HG03439 (cell line): ENCODE data around the gene VWA2.
"Not testable (repeated sequence)": the region's sequence is repeated elsewhere in the genome, so short reads cannot be mapped to it uniquely, and the experiment has no call there.

Experiments used
- ATAC-seq: cut with Tn5 transposase; IDR thresholded peaks from one replicate; pipeline ENCODE4 v1.9.1; 2021; ENCODE audit warnings: mild to moderate bottlenecking, moderate library complexity; ENCODE audit not compliant: unreplicated experiment

The VWA2 gene

DNA sequence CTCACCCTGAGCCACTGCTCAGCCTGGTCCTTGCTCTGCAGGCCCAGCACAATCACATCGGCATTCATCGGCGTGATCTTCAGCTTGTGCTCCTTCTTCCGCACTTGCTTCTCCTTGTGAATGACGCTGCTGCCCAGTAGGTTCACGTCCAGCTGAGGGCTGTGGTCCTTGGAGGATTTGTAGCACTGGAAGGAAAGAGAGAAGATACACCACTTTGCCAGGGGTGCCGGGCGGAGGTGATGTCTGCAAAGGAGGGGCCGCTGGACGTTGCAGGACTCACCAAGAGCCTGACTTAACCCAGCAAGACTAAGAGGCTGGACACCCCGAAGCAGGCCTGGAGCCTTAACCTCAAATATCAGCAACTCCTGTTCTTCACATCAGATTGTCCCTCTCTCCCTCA lies 74.8 kb downstream of the VWA2 start:
- ATAC-seq = no peak

DNA sequence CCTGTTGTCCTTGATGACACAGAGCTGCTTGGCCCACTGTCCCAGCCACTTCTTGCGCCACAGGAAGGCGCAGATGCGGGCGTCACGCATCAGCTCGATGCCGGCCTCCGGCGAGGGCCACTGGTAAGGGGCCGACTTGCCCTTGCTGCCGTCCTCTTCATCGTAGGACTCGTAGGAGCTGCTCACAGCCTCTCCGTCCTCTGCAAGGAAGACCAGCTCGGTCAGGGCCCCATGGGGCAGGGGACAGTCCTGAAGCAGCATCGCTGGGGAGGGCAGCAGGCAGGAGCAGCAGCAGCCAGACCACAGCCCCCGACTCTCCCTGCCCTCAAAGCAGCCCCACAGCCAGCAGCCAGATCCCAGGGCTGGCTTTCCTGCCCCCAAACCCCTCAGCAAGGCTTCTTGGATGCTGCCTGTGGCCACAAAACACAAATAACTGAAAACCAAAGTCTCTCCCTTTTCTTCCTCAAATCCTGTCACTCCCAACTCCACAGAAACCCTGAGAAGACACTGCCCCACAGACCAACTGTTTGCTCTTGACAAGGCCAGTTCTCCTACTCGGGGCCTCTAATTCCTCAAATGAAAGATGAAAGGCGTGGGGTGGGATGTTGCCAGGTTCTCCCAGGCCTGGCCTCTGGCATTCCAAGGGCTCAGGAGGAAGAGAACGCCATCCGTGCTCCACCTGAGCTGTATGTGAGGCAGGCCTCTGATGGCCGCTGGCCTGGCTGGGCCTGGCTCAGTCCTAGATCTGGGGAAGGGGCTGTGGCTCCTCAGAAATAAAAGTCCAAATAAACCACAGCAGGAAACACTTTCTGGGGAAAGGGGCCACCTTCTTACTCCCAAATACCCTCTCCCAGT lies 76.7 kb downstream of the VWA2 start:
- no peak for ATAC-seq

DNA sequence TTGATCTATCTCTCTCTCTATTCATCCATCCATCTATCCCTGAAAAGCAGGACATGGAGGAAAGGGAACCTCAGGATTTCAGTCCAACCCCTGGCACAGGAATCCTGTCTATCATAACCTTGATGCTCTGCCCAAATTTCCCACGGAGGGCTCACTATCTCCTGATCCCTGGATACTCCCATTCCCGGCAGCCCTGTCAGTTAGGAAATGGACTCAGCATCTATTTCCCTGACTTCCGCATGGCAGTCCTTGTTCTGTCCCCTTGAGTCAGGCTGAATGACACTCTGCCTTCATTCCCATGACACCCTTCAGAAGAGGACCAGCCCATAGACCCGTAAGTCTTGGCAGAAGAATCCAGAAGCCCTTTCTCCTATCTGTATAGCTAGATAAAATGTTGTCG lies 77.7 kb downstream of the VWA2 start:
- no peak for ATAC-seq

DNA sequence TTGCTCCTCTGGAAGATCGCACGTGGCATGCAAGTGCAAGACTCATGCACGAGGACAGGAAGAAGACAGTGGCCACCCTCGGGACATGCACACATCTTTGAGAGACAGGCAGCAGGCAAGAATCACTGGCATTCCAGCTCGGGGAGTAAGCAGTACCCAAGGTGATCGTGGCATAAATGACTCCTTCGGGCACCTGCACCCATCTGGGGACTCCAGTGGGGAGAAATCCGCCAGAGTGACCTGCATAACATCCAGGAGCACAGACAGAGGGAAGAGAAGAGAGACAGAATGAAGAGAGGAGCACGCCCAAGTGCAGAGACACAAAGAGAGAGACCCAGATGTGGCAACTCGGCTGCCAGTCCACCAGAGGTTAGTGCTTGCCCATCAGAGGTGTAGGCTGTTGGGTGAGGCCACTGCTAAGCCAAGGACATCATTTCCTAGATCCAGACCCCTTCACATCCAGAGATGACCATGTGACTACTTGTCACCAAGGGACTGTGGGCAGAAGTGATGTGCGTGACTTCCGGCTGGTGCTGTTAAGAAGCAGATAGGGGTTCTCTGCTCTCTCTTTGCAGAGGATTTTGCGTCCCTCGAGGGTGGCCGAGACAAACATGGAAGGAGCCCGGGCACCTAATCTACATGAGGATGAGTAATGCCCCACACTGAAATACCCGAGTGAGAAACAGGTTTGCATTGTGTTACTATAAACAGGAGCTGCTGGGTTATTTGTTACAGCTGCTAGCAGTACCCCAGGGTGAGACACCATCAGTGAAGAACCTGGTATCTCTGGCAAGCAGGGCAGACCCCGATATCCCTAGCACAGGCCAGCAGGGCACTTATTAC lies 80.6 kb downstream of the VWA2 start:
- no peak for ATAC-seq

DNA sequence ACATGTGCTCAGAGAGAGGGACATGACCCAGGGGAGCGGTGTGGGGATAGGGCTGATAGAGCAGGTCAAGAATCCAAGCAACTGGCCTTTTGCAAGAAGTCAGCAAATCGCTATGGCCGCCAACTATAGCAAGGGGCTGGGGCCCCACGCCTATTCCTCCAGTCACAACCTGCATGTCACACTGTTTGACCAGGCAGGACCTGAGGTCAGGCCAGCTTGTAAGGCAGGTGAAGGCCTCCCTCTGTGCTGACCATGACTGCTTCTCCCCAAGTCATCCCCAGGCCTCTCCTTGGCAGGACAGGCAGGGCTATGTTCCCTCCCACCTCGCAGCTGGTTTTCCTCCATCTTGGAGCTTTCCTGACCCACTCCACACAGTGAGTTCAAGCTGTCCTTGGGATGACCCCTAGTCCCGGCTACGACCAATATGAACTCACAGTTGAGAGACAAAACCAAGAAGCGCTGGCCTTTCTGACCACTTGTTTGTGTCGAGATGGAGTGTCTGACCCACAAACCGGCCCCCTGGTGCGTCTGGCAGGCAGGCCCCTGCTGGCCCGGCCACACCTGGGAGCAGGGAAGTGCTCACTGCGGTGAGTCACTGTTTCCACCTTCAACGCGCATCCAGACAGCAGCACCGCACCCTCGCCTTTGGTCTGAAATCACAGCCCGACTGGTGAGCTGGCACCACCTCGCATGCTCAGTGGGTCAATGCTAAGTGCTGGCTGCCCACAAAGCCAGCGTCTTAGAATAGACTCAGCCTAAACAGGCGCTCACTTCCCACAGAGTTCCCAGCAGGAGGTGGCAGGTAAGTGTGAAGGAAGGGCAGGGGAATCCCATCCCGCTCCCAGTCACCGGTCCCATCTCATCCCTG lies 81.4 kb downstream of the VWA2 start:
- no peak for ATAC-seq

DNA sequence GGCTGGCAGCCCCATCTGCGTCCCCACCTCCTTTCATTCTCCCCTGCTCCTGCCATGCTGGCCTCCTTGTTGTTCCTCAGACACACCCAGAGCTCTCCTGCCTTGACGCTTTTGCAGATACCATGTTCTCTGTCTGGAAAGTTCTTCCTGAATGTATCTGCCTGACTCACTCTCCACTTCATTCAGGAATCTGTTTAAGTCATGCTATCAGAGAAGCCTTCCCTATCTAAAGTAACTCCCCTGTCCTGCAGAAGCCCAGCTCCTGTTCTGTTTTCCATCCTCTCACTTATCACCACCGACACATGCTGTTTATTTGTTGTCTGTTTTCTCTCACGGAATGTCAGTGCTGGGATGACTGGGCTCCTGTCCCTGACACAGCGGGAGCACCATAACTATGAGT lies 83.3 kb downstream of the VWA2 start:
- ATAC-seq = no peak

DNA sequence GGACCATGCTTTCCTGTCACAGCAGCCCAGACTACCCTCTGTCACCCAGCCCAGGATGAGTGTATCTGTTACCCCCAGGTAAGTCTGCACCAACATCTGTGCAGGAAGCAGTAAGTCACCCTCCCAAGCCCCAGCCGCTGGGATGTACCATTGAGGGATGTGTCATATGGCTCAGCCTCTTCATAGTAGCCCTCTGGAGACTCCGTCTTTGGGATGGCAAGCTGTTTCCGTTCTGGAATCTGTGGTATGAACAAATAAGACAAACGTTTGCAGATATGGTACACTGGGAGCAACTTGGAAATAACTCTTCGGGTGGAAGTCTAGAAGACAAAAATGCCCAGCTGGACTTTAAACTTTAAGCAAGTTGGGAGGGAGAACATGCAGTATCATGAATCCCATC lies 84.0 kb downstream of the VWA2 start:
- ATAC-seq = no peak

DNA sequence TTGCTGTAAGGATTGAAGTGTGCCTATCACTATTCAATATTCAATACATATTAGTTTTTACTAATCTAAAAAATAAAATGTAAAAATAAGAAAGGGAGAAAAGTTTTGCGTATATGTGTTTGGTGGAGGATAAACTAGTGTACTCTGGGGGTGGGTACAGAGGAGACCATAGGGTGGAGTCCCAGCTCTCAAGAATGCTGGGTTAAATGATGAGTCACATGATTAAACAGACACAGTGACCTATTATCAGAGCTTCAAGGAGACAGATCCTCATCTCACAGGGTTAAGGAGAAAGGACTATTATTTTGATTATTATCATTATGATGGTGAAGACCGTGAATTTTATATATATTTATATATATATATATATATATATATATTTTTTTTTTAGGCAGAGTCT lies 87.7 kb downstream of the VWA2 start:
- ATAC-seq = no peak

DNA sequence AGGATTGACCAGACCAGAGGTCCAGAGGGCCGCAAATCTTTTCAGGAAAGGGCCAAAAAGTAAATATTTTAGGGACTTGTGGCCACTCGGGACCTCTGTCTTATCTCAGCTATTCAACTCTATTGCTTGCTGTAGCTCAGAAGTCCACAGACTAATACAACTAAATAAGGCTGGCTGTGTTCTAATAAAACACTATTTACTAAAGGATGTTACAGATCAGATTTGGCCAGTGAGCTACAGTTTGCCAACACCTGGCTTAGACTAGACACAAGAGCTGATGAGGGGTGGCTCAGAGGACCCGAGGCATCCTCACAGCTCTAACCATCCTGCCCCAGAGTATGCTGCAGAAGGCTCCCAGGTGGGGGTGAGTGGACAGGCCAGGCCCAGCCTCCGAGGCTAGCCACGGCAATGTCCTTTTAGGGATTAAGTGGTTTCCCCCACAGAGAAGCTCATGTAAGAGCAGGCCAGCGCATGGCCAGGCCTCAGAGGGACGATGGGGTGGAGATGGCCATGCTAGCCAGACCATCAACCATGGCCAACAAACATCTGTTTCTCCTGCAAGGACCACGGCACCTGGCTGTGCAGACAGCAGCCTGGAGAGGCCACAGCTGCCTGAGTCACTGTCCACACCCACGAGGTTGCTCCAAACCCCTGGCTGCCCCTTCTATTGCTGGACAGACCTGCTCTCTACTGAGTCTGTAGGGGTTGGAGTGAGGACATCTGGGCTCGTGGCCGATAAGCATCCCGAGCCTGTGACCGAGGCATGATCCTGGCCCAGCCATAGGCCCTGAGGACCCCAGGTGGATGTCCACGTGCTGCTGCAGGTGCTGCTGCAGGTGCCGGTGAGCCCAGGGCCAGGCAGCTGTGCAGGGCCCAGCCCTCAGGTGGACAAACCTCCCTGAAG lies 88.7 kb downstream of the VWA2 start:
- no peak for ATAC-seq

DNA sequence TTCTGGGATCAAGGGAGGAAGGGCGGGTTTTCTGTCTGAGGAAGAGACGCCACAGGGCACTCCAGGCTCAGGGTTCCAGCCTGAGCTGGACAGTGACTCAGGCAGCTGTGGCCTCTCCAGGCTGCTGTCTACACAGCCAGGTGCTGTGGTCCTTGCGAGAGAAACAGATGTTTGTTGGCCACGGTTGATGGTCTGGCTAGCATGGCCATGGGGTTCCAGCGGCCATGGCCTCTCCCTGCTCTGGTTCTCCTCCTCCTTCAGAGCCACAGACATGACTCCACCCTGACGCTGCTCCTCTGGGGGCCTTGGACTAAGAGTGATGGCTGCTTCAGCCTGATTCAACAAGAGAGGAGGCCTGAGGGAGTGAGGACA lies 89.4 kb downstream of the VWA2 start:
- no peak for ATAC-seq

DNA sequence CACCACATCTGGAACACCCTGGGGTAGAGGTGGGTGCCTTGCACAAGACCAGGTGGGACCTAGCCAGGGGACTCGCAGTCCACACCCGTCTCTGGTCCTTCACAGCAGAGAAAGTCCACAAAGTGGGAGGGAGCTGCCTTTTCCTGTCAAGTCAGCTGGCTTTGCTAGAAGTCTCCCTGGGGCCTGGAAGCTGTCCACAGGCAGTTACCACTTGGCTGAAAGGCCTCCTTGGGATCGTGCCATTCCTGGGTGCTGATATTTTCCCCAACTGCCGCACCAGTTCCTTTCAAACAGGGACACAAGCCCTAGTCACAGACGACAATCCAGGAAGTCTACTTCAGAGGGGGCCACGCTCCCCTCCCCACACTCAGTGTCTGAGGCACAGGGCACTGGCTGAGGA lies 89.8 kb downstream of the VWA2 start:
- no peak for ATAC-seq

DNA sequence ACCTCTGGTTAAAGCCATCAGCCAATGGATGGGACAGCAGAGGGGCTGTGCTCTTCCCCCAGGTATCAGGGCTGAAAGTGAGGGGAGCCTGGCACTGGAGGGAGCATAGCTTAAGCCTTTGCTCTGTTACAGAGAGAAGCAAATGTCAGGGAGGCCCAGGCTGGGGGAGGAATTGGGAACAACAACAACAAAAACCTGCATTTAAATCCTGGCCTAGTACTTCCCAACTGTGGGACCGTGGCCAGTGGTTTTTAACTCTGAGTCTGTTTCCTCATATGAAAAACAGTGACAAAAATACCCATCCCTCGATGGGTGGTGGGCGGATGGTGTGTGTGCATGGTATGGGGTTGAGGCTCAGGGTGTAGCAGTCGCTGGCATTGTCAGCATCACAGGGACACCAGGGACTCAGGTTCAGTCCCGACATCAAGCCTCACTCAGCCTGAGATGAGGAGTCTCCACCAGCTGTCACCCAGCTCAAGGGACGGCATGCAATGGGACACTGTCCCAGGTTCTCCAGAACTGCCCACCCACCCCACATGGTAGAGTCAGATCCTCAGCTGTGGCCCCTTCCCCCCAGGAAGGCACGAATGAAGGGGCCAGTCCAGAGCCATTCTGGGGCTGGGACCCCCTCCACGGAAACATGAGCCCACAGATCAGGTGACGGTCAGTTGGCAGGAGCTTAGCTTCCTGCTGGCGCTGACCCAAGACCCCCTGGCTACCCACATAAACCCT lies 90.7 kb downstream of the VWA2 start:
- no peak for ATAC-seq

DNA sequence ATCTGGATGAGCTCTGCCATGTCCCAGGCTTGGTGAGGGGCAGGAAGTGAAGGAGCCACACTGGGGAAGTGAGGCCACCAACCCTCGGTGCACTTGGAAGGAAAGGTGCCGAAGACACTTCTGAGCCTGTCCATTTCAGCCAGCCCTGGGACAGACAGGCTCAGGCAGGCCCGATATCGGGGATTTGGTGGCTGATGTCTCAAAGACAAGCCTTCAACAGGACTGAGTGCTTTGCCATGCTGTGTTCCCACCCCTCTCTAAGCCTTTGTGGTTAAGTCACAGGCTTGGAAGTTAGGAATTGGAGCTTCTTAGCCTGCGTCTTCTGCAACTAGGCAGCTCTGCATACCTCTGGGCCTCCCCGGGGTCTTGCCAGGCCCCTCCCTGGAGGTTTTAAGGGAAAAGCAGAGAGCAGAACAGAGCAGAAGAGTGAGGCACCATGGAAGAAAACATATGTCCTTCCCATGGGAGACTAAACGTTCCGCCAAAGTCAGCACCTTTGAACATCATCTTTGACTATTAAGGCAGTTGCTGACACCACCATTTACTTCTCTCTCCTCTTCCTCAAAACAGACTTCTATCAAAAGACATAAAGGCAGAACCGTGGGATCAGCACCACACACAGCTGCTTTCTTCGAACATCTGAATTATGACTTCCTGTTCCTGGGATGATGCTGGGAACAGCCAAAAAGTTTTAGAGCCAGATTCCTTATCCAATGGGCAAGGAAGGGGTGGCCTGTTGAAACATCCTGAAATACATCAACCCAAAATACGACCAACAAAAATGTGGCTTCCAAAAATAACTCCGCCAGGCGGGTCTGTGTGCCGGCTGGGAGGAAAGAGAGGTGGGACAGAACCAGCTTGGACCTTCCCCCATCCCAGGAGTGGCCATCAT lies 93.5 kb downstream of the VWA2 start:
- ATAC-seq = no peak

DNA sequence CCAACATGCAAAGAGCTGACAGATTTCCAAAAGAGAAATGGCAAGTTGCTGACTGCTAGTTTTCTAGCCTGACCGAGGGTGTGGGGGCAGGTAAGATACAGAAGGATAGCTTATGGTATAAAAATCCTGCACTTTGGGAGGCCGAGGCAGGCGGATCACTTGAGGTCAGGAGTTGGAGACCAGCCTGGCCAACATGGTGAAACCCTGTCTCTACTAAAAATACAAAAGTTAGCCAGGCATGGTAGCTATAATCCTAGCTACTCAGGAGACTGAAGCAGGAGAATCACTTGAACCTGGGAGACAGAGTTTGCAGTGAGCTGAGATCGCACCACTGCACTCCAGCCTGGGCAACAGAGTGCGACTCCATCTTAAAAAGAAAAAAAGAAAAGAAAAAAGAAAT lies 94.4 kb downstream of the VWA2 start:
- ATAC-seq = not testable (repeated sequence)

DNA sequence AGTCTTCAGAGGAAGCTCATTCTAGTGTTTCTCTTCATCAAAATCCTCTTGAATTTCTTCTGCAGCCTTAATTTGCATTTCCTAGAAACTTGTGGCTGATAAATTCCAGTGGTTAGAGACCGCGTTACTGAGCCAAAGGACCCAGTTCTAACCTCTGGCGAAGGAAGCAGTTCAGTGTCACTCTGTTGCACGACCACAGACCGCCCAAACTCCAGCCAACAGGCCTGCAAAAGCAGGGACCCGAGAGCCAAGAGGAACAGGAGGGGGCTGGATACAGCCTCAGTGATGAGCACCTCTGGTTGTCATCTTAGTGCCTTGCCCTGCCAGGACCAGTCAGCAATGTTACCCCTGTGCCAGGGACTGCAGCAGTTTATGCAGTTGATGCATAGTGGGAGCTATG lies 95.2 kb downstream of the VWA2 start:
- no peak for ATAC-seq

DNA sequence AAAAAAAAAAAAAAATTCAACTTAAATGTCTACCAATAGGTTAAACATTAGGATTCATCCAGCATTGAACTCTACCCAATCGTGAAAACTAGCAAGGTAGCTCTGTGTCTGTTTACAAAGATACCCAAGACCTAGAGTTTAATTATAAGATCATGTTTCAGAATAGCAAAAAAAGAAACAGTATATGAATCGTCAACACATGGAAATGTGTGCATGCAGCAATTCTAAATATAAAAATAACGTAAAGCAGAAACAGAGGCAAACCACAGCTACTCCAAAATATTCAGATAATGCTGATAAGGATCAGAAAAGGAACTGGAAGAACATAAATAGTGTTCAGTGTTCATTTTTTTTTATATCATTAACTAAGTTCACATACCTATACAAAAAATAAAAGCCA lies 96.6 kb downstream of the VWA2 start:
- no peak for ATAC-seq

DNA sequence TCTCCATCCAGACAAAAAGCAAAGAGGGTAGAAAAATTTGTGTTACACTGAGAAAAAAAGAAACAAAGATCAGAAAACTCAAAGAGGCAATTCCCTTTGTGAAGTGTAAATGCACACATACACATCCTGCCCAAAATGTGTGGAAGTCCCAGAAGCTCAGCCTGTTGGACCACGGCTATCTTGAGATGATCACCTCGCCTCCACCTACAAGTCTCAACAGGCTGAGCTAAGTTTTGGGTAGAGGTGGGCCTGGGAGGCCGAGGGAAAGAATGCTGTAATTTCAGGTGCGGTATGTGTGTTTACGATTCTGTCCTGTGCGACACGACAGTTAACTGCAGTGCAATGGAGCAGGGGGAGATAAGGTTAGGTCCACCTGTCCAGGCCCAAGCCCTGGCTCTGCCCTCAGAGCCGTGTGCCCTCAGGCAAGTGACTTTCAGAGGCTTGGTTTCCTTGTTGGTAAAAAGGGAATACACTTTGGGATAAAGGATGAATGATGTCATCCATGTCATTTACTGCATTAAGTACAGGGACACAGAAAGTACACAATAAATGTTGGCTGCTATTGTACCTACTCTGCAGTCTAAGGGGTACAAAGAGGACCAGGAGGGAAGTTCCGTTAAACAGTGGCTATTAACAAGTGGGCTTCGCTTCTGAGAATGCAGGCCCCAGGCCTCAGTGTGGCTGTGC lies 97.9 kb downstream of the VWA2 start:
- no peak for ATAC-seq
